ENCODE results near the gene IFNGR1.

IFNGR1 gene

DNA sequence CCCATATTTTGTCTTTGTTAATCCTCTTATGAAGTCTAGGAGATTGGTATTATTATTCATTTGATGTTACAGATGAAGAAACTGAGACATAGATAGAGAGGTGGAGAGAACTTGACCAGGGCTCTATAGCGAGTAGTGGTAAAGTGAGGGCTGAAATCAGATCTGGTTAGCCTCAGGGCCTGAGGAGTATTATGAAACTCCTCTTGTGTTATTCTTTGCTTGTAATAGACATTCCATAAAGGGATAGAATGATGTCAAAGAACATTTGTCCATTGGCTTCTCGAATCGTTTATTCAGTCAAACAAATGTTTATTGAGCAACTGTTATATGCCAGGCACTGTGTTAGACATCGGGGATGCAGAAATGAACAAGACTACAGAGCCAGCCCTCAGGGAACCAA lies 45.7 kb downstream of the IFNGR1 start, which contains the start of gene IL22RA2:
TSS of gene IL22RA2 (minus strand) at position 144 of the 400 bp plus-strand sequence. CDS start 11,895 bp downstream, outside the sequence.
- no peak for DNase-seq

DNA sequence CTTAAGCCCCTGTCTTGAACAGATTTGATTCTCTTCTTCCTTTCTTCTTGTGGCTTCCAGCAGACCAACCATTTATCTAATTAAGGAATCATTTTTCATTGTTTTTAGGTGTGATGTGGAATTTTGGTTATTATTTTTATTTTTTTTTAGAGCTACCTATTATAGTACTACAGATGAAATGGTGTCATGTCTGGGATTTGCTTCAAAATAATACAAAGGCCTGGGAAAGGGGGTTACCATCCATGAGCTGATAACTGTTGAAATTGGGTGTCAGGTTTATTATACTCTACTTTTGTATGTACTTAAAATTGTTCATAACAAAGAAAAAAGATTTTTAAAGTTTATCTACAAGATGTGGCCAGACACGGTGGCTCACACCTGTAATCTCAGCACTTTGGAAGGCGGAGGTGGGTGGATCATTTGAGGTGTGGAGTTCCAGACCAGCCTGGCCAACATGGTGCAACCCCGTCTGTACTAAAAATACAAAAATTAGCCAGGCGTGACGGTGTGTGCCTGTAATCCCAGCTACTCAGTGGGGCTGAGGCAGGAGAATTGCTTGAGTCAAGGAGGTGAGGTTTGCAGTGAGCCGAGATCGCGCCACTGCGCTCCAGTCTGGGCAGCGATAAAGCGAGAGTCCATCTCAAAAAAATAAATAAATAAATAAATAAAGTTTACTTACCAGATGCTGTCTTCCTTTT lies 46.3 kb downstream of the IFNGR1 start:
- no peak for DNase-seq

DNA sequence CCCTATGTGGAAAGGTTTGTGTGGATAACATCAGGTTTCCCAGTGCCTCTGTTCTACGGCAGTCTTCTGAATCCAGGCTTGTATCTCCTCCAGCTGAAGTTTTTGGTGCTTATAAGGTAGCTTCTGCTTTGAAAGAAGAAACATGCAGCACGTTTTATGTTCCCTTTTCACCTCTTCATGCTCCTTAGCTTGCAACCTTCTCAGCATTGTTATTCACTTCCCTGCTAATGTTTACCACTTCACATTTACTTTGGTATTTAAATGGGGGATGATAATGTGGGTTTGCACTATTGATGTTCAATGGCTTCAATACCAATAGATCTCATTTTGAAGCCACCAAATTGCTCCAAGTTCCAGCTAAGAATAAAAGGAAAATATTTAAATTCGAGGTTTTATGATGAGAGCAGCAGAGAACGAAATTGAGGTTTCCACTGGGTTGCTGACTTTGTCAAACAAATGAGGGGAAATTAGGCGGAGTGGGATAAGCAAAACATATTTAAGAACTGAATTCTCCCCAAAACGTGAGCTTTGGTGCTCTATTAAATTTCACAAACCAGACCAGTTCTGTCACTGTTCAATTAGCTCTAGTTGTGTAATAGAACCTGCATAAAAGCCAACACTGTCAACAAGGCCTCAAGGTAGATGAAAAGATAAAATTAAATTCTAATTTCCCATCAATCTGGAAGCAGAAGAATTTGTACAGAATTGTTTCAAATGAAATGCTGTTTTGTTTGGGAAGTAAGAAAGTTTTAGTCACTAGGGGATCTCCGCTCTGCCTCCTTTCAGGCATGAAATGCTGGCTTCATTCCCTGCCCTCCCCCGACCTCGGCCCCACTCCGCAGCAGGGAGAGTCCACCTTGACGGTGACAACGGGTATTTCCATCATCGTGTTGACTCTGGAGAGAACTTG lies 47.1 kb downstream of the IFNGR1 start:
- peak in 1 of 2 donors; percentile 15 for DNase-seq

DNA sequence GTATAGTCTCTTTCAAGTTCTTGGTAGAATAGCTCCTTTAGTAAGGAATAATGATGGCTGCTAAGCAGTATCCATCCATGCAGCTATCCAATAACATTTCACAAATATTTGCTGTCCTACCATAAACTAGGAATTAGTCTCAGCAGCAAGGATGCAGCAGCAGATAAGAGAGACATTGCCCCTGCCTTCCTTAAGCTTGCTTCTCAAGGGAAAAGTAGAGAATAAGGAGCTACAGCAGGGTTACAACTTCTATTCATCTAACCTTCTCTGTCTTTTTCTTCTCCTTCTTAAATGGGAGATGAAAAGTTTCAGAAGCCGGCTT lies 48.2 kb downstream of the IFNGR1 start:
- DNase-seq, result no peak

DNA sequence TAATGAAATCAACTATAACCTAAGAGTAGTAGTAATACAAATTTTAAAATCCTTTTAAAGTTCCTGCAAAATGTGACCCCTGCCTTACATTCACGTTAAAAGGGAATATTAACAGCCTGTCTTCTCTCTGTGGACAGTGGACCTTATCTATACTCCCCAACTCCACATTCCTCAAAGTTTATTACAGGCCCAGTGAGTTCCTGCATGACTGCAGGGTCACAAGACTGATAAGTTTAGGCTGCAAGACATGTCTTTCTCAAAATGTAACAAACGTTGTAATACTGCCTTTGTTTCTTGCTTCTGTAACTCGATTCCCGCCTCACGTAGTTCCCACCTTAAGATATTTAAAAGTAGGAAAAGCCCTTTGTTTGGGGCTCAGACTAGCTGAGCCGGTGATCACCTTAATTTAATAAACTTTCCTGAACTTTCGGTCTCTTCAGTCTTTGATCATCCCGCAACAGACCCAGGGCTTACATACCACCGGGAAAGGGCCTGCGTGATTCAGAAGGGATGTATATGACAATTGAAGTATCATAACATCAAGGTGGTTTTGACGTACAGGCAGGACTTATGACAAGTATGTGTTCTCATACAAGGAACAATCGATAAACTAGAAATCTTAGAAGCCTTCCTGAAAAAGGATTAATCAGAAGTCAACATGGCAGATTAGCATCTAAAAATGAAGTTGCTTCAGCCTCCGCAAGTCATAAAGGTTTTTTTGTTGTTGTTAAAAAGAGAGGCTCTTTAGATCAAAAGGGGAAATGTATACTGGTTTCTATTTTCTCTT lies 48.7 kb downstream of the IFNGR1 start:
- DNase-seq, result no peak

DNA sequence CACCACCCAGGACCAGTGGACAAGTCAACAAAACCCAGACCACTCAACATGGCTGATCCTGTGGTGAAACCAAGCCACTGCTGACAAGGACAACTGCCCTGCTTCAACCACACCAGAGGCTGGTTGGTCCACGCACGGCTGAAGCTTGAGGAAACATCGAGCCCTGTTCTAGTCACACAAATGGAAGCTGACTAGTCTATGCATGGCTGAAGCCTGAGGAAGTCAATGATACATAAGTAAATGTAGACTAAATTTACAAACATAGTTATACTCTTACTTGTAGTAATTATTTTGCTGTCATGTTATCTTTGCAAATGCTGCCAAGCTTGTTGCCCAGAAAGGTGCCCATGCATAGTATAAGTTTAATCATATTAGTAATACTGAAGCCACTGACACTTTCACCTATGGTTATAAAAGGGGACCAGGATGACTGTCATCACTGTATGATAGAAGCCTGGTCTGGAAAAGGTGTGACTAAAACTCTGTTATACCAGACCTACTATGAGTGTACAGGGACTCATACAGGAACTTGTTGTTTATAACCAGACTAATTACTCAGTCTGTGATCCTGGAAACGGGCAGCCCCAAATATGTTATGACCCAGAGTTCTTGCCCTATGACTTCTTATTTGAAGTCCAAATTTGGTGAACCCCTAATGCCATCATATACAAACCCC lies 51.3 kb downstream of the IFNGR1 start:
- DNase-seq, result no peak

DNA sequence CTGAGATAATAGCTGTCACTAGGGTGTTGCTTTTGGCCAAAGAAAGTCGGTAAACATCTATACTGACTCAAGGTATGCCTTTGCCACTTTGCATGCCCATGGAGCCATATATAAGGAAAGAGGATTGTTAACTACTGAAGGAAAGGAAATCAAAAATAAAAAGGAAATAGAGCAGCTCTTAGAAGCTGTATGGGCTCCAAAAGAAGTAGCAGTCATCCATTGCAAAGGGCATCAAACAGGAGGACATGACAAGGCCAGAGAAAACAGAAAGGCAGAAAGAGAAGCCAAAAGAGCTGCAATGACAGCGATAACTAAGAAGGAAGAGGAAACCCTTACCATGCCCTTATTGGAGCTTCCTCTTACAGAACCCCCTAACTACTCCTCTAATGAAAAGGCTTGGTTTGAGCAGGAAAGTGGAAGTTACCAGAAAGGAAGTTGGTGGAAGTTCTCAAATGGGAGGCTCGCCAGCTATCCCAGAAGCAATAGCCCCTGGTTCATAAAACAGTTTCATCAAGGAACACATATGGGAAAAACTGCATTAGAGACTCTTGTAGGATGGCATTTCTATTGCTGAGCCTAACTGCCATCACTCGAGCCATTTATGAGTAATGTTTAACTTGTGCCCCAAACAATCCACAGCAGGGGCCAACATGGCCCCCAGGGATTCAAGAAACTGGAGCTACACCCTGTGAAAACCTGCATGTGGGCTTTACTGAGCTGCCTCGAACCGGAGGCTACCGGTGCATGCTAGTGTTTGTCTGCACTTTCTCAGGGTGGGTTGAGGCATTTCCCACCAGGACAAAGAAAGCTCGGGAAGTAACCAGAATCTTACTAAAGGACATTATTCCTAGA lies 52.7 kb downstream of the IFNGR1 start:
- no peak for DNase-seq

DNA sequence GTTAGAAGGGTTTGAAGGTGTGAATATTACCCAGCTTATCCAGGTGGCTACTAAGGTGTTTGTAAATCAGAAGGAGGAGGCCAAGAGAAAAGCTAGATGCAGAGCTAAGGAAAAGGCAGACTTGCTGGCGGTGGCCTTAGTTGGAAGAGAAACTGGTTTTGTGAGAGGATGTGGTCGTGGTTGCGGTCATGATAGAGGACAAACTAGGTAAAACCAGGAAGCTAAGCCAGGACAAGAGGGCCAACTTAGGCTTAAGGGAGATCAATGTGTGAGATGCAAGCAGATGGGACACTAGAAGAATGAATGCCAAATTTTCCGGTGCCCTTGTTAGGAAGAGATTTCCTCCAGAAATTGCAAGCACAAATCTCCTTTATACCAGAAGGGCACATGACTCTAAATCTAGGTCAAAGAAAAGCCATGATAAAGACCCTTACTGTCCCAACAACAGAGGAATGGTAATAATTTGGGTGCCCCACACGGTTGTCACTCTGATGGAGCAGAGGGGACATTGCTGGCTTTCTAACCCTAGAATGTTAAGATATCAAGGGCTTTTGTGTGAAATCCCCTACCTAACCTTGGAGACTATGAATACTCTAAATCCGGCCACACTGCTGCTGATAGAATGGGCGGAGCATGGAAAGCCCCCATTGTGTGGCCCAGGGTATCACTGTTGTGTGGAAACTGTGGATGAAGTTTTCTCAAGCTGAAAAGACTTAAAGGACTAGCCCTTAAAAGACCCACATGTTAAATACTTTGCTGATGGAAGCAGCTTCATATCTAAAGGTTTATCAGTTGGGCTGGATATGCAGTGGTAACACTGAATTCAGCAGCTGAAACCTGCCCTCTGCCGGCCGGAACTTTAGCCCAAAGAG lies 53.6 kb downstream of the IFNGR1 start:
- peak; percentile 35 to 52 for DNase-seq

DNA sequence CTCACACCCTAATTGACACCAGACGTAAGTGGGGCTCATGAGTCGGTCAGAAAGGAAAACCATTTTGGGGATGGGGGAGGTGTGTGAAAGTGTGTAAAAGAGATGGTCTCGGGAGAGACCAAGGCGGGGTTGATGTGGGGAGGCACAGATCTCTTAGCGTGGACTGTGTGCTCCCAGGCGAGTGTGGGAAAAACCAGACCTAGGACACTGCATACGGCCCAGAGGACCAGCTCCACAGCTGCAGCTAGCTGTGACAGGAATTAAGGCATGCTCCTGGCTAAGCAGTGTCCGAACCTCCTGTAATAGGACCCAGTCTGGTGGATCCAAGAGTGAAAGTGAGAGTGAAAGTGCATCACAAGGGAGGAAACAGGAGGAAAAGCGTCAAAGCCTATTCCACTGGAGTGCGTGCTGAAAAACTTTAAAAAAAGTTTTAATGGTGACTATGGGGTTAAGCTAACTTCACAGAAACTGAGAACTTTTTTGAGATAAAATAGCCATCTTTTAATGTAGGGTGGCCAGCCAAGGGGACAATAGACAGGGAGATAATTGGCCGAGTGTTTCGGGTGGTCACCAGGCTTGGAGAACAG lies 55.4 kb downstream of the IFNGR1 start:
- no peak for DNase-seq

DNA sequence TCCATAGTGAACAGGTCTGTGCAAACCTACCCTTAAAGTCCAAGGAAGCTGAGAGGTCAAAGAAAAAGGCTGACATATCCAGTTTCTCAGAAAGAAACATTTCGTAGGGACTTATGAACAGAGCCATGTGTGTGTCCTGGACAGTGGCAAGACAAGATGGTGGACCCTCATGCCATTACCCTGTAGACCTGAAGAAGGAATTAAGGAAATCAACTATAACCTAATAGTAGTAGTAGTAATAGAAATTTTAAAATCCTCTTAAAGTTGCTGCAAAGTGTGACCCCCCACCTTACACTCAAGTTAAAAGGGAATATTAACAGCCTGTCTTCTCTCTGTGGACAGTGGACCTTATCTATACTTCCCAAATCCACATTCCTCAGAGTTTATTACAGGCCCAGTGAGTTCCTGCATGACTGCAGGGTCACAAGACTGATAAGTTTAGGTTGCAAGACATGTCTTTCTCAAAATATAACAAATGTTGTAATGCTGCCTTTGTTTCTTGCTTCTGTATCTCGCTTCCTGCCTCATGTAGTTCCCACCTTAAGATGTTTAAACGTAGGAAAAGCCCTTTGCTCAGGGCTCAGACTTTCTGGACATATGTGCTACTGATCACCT lies 56.4 kb downstream of the IFNGR1 start:
- DNase-seq, result no peak

DNA sequence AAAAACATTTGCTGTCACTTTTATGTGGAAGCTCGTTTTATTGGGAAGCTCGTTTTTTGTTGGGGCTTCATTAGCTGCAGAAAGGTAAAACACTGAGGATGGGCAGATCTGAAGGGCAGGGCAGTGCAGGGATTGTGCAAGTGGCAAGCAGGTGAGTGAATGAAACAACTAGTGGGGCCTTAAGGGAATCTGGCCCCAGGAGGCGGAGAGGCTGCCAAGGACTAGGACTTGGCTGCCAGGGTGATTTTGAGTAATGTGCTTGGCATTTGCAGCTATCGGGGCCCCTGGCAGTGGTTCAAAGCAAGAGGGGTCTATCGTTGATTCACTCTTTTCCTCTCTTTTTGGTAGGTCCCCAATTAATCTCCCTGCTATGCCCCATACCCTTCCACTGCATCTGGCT lies 57.2 kb downstream of the IFNGR1 start:
- no peak for DNase-seq

DNA sequence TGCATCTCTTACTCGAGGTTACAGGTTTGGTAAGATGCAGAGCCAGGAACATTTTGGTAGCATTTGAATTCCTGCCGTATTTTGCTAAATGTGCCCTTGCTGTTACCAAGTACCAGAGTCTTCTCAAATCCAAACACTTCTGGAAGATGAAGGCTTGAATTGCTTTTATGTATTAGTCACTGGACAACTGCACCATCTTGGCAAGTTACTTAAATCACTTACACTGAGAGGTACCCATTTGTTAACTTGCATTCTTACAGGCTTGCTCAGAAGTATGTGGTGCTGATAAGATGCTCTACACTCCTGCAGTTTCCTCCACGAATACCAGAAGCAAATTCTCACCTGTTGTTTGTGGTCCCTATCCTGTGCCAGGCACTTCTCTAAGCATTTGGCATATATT lies 58.4 kb downstream of the IFNGR1 start:
- no peak for DNase-seq

DNA sequence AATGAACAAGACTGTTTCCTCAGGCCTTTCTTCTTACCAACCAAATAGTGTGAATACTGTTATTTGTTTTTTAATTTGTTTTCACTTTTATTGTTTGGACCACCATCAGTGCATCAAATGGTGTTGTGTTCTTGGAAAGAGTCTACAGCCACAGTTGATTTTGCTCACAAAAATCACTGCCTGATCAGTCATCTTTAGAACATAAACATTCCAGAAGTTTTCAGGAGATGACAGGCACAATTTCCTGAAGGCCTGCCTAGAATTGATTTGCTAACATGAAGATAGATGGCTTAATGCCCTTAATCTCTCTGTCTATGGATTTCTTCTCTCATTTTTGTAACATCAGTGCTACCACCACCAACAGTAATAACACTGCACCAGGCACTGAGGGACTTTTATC lies 59.3 kb downstream of the IFNGR1 start:
- no peak for DNase-seq

DNA sequence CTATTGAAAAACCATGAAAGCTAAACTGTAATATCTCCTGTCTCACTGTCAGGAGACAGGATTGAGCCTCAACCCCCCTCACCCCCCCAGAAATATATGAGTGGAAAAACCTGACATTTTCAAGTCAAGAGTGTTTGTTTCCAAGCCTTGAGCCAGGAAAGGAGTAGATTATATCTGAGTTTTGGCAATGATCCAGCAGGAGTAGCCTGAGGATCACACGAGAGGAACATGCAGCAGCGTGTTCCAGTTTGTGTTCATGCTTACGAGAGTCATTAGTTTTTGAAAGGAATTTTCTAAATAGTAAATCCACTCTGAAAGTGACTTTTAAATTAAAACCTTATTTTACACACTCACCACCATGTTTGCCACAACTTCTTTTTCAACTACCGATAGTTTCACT lies 61.6 kb downstream of the IFNGR1 start:
- no peak for DNase-seq

DNA sequence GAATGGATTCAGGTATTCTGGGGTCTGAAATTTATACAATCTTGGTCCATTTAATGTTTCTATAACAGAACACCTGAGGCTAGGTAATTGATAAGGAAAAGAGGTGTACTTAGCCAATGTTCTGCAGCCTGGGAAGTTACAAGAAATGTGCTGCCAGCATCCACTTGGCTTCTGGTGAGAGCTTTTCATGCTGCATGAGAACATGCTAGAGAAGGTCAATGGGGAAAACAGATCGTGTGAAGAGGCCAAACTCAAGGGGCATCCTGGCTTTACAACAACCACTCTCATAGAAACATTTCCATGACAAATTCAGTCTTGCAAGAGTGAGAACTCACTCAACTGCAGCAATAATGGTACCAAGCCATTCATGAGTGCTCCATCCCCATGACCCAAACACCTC lies 62.5 kb downstream of the IFNGR1 start:
- DNase-seq, result no peak

DNA sequence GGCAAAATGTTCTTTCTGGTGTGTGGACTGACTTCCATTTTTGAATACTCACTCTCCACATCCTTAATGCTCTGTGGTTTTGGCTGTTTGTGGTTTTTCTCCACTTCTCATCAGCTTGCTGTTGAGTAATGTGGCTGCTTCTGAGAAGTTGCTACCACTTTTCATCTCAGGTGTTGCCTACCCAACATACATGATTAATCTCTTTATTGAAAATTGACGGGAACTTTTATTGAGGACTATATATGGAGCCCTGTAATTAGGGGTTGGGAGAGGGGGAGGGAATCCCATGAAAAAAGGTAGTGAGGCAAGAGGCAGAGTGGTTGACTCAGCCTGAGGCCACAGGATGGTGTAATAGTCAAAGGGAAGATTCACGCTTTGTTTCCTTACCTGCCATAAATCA lies 63.4 kb downstream of the IFNGR1 start:
- peak; percentile 29 to 67 for DNase-seq

DNA sequence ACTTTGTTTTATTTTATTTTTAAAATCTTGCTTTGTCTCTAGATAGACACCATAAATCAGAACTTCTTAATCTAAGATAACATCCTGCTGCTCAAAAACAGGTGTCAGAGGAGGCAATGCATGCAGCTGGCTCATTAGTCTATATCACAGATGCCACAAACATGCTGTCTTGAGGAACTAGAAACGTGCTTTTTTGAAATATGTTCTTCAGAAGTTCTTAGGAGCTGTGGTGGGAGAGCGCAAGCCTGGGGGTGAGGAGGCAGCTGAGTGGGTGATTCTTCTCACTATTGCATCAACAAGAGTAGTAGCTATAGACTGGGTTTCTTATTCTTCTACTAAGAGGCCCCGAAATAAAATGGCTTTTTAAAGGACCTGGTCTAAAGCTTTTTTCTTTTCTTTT lies 69.1 kb downstream of the IFNGR1 start:
- peak in 1 of 2 donors; percentile 39 for DNase-seq

DNA sequence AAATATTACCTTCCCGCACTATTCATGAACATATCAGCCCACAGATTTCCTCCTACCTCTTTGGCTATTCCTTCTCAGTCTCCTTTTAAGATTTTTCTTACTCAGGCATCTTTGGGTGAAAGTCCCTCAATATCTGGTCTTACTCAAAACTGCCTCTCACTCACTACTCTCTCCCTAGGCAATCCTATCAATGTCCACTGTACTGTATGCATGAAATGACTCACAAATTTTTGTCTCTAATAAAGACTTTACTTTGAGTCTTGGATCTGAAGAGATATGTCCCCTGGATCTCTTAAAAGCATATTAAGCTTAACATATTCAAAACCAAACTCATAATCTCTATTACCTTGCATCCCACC lies 70.2 kb downstream of the IFNGR1 start:
- no peak for DNase-seq

DNA sequence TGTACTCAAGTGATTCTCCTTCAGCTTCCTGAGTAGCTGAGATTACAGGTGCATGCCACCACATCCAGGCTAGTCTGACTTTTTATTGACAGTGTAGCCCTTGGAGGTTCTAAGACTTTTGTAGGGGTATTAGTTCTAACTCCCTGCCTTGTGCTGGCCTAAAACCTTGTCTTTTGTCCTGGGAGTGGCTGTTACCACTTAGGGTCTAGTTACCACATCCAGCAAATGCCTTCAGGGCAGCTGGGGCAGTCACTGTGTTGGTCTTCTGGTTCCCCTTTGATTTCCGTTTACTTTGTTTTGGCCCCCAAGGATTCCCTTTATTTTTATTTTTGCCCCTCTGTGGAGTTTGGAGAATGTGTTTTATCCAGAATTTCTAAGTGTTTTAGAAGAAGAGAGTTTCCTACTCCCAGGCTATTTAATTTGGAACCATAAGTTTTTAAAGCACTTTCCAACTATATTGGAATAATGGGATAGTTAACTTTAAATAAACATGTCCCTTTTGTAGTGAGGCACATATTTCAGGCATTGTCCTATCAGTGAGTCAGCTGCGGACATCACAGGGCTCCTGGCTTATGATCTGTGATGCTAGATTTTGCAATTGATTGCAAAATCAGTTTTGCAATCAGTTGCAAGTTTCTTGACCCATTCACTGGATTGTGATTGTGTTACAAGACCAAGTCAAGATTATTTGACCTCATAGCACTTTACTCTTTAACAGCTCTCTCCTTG lies 70.7 kb downstream of the IFNGR1 start:
- peak in 1 of 2 donors; percentile 50 for DNase-seq

Data from CD4-positive, alpha-beta T cell treated with Interleukin-4 for 1 hour (primary cell).